Cardiac septum (tissue), 1 donor: ENCODE measurements around the gene EML6. TPM values are rescaled to one million over a fixed set of nuclear protein-coding genes. Genes with fewer than 3 reads are reported as not detected.
"Not testable (repeated sequence)": the region's sequence is repeated elsewhere in the genome, so short reads cannot be mapped to it uniquely, and the experiment has no call there.

ENCODE experiments used
- DNase-seq: peaks from one replicate; pipeline ENCODE4 v3.0.0-alpha.2; 2020; ENCODE audit warnings: low spot score
- intact Hi-C: fragments of 100-400 bp; cut with DNase I; formaldehyde crosslinking; loops from one replicate; pipeline ENCODE4 v1.14.0; 2022
- total RNA-seq: library from RNA; stranded (reverse); fragmentation: NEBNext Ultra II Directional; extraction: Animal tissue kit (Norgen Biotek cat#: 25700); gene quantifications from one replicate; pipeline ENCODE4 v1.2.1, GENCODE V29; 2021
- donor health status: DM: no; HTN: no; CAD: no.

EML6 gene
- total RNA-seq, 1 donor from 2014 or later = 0.83 TPM

DNA sequence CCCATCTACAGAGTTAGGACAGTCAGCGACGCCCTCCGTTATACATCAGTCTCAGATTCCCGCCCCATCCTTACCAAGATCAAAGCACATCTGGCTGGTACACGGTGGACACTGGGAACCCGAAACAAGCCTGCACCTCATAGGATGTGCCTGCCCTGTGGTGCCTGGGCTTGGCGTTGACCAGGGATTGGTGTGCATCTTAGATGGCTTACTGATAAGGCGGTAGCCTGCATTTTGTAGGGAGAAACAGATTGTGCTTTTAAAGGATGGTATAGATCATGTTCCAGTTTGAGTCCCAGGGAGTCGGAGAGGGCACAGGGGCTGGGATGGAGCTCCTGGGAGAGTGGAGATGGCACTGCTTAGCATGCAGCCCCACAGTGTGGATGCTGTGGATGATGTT, 108.0 kb downstream of the EML6 start:
- intact Hi-C loops = loop anchor here (10.0 kb wide), 1 partner anchor 727 kb away; no protein-coding TSS in a partner anchor
- DNase-seq = no peak

DNA sequence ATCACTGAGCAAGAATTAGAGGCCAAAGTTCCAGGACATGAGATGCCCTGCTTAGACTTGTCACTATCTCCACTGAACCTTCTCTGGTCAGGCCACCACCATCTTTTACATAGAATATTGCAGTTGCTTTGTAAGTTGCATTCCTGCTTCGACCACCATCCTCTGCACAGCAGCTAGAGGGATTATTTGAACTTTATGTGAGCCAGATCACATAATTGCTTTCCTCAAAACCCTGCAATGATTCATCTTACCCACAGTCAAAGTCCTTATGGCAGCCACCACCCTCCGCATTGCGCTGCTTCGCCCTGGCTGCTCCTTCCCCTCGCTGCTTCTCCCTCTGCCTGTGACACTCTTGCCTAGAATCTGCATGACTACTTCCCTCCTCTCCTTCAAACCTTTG, 111.3 kb downstream of the EML6 start:
- no peak for DNase-seq

DNA sequence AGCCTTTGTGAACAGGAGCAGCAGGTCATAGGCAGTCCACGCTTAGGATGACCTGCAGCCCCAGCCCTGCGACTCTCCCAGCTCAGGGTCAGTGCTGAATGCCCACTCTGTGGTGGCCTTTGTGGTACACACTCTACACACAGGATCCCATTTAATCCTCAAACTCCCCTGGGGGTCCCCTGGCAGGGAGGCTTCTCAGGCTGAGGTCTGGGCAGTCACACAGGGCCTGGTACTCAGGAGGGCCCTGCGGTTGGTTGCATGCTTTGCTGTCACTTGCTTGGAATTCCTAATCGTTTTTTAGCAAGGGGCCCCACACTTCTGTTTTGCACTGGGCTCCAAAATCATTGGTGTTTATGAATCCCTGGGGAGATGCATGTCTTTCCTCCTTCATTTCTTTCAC, 113.0 kb downstream of the EML6 start:
- intact Hi-C loops = loop anchor here (10.0 kb wide), 1 partner anchor 732 kb away; no protein-coding TSS in a partner anchor
- DNase-seq = no peak

More for the DNA sequence above, 111.3 kb downstream of the EML6 start:
- intact Hi-C loops = loop anchor here (10.0 kb wide), 1 partner anchor 730 kb away; no protein-coding TSS in a partner anchor

GRCh38 chr2:54838585-54839035, 115.1 kb downstream of the EML6 start:
- no peak for DNase-seq
- intact Hi-C loops = loop anchor here (10.0 kb wide), 1 partner anchor 734 kb away; no protein-coding TSS in a partner anchor

GRCh38 chr2:54839461-54840255, 116.2 kb downstream of the EML6 start:
- no peak for DNase-seq
- intact Hi-C loops = loop anchor here (10.0 kb wide), 1 partner anchor 735 kb away; no protein-coding TSS in a partner anchor

GRCh38 chr2:54840559-54841468, 117.4 kb downstream of the EML6 start:
- no peak for DNase-seq
- intact Hi-C loops = no loop called here

DNA sequence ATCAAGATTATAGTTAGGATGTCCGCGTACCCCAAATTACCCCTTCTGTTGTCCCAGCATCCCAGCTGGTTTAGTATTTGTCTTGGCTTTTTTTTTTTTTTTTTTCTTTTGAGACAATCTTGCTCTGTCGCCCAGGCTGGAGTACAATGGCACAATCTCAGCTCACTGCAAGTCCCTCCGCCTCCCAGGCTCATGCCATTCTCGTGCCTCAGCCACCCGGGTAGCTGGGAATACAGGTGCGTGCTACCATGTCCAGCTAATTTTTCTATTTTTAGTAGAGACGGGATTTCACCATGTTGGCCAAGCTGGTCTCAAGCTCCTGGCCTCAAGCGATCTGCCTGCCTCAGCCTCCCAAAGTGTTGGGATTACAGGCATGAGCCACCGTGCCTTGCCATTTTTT, 118.0 kb downstream of the EML6 start:
- intact Hi-C loops = not testable (repeated sequence)

DNA sequence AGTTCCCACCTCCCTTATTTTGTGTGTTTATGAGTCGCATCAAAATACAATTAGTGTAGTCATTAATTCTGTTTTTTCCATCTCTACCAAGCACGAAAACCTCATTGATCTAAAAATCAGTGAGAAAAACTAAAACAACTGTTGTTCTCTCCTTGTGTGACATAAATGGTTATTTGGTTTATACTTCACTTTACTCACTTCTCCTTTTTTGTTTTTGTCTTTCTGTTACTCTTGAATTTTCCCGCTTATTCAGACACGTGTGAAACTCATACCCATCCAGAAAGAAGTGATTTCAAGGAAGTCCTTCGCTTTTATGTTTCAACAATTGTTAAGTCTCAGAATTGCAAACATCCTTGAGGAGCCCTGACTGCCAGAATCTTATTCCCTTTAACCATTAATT, 121.6 kb downstream of the EML6 start:
- intact Hi-C loops = no loop called here
- DNase-seq = no peak

More for the DNA sequence above, 118.0 kb downstream of the EML6 start:
- DNase-seq = not testable (repeated sequence)

- intact Hi-C loops = no loop called here
- DNase-seq = no peak
Measured at GRCh38 chr2:54845514-54845913, 122.1 kb downstream of the EML6 start.

DNA sequence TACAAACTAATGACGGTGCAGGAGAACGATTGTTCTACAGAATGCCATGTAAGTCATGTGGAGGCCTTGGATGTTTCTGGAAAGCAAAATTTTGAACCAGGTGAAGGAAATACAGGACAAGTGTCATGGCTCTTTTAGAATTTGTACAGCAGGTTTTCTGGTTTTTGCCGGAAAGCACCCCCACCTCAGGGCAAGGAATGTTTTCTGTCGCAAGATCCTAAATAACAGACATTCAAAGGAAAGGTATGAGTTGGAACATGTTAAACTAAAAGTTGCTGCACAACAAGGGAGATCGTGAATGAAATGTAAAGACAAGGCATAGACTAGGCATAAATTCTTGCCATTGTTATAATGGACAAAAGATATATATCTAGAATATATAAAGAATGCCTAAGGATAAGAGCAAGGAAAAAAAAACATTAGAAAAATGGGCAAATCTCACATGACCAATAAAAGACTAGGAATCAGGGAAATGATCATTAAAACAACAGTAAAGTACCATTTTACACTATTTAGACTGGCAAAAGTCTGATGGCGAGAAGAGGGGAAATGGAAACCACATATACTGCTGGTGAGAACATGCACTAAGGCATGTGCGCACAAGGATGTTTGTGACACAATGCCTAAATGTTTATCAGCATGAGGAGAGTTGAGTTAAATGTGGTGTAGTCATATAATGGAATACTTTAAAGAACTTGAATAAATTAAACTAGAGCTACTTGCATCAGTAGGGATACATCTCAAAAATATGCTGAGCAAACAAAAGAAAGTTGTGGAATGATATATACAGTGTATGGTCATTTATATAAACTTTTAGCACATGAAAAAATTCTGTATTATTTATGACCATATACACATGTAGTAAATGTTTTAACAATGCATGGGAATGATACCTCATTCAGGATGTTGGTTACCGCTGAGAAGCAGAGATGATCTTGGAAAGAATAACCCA, 127.0 kb downstream of the EML6 start:
- intact Hi-C loops = no loop called here
- no peak for DNase-seq

- intact Hi-C loops = no loop called here
- no peak for DNase-seq
Measured at GRCh38 chr2:54853616-54854310, 130.3 kb downstream of the EML6 start.

DNA sequence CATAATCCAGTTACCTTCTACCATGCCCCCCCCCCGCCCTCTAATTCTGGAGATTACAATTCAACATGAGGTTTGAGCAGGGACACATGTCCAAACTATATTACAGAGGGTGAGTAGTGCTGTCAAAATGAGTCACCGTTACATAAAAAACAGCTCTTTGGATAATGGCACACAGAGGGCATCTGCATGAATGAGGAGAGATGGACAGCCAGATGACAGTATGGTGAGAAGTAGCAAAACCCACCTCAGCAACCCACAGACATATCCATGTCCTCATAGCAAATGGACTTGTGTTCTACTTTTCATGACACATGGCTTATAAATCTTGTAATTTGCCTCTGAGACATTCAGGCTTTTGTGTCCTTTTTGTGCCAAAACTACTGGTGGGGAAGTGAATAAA, 132.0 kb downstream of the EML6 start:
- intact Hi-C loops = no loop called here
- DNase-seq = no peak

GRCh38 chr2:54858021-54858681, 134.7 kb downstream of the EML6 start:
- intact Hi-C loops = no loop called here
- DNase-seq = no peak

DNA sequence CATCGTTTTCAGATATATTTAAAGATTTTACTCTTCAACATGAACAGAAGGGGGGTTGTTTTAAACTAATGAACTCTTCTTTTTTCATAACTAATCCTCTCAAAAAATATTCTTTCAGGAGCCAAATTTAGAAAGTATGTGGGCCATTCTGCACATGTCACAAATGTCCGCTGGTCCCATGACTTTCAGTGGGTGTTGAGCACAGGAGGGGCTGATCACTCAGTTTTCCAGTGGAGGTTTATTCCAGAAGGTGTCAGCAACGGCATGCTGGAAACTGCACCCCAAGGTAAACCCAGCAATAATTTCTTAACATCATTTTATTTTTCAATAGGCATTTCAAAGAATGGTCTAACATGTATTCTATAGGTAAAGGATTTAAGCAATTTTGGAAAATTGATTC, 136.0 kb downstream of the EML6 start:
- intact Hi-C loops = no loop called here
- no peak for DNase-seq

- intact Hi-C loops = no loop called here
- no peak for DNase-seq
Measured at GRCh38 chr2:54859997-54860701, 136.7 kb downstream of the EML6 start.

GRCh38 chr2:54862229-54862628, 138.8 kb downstream of the EML6 start:
- intact Hi-C loops = no loop called here
- no peak for DNase-seq

GRCh38 chr2:54862742-54863141, 139.3 kb downstream of the EML6 start:
- intact Hi-C loops = no loop called here
- no peak for DNase-seq
